ENCODE measurements around the gene PKIG.
"Not testable (repeated sequence)": the region's sequence is repeated elsewhere in the genome, so short reads cannot be mapped to it uniquely, and the experiment has no call there.

Gene PKIG

DNA sequence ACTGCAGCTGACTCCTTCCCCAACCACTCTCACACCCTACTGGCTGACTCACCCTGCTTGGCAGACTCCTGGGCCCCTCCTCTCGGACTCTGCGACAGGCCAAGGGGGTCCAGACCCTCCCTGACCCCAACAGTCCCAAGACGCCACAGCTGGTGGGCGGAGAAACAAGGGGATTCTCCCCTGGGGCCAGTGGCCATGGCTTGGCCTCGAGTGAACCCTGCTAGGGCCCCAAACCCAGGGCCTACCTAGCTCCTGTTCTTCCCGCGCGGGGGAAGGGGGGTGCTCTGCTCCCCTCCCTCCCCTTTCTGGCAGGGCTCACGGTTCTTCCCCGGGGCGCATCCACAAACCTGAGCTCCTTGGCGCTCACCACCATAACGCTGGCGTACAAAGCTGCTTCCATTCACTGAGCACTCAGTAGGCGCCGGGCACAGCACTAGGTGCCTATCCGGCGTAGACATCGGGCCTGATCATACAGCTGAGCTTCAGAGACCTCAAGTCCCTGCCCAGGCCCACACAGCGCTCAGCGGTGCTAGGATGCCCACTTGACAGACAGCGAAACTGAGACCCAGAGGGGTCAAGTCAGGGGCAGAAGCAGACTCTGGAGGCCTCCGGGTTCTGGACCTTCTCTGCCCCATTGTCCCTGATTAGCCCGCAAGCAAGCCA, 68.5 kb downstream of the PKIG start:
- H3K27ac ChIP-seq (ENCODE audit: low read depth, low read length): no peak overlapping the region

DNA sequence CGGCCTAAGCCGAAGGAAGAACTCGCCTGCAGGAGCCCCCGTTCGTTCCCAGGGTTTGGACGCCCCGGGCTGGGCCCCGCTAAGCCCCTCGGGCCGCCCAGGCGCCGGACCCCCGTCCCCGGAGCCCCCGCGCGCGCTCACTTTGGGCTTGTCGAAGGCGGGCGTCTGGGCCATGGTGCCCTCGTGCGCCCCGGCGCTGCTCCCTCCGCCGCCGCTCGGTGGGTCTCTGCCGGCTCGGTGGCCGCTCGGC, 69.0 kb downstream of the PKIG start:
- no peaks in the 10 kb centered on the region for H3K36me3 ChIP-seq (ENCODE audit: insufficient read depth, low read length)
- H3K4me3 ChIP-seq (ENCODE audit: low read length): peak overlapping the region; percentile 61
- peaks cover 19% of the 10 kb centered on the region for H3K4me1 ChIP-seq (ENCODE audit: insufficient read depth, low read length)
- under 1% methylated on average over 33 of the region's 33 CpGs for WGBS
- no peak overlapping the region for H3K27ac ChIP-seq (ENCODE audit: low read depth, low read length)
- H3K9ac ChIP-seq (ENCODE audit: low read depth, low read length): peak overlapping the region; percentile 20
- H3K9me3 ChIP-seq (ENCODE audit: insufficient read depth, low read depth, low read length): peaks cover 7% of the 10 kb centered on the region; the same call in 1 of the 2 replicates
- H3K27me3 ChIP-seq (ENCODE audit: insufficient read depth, low read length): peaks cover 30% of the 10 kb centered on the region

More for the DNA sequence above, 68.5 kb downstream of the PKIG start:
- Histone ChIP-seq H3K9ac (ENCODE audit: low read depth, low read length) (peak overlapping the region; percentile 20), H3K27me3 (ENCODE audit: insufficient read depth, low read length) (peaks cover 30% of the 10 kb centered on the region), H3K4me1 (ENCODE audit: insufficient read depth, low read length) (peaks cover 24% of the 10 kb centered on the region), H3K4me3 (ENCODE audit: low read length) (peak overlapping the region; percentile 61), H3K36me3 (ENCODE audit: insufficient read depth, low read length) (no peaks in the 10 kb centered on the region), H3K9me3 (ENCODE audit: insufficient read depth, low read depth, low read length) (peaks cover 7% of the 10 kb centered on the region; the same call in 1 of the 2 replicates)
- 49% methylated on average over 24 of the region's 24 CpGs for WGBS

DNA sequence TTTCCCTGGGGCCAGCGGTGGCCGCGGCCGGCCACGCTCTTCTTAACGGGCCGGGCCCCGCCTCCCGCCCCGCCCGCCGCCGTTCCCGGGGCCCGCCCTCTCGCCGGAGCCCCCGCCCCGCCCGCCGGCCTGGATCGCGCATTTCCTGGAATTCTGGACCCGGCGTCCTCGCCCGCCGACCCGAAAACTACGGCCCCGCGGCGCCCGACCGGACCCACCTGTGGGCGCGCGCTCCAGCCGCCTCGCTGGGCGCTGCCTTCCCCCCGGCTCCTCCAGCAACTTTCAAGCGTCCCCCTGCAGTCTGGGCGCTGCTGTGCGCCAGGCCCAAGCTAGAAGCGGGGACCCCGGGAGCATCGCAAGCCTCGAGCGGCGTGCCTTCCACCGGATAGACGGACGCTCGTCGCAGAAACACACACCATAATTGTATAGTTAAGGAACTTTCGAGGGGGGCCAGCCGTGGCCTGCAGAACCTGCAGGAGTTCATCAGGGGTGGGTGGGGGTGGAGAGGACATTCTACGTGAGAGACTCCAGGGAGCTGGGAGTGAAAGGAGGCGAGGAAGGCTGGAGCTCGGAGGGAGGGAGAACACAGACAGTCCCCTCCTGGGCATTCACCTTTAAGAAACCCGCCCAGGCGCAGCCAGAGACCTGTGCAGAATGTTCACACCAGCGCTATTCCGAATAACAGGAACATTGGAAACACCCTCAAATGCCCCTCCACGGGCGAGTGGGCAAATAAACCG, 69.5 kb downstream of the PKIG start, which contains the start of gene ADA:
Gene ADA (minus strand): TSS at position 16 of the 740 bp plus-strand sequence. CDS start 92 bp downstream, outside the sequence.
- Histone ChIP-seq H3K4me3 (ENCODE audit: low read length) (peak within 1 kb of the TSS; percentile 61), H3K36me3 (ENCODE audit: insufficient read depth, low read length) (no peaks in the 10 kb centered on the region), H3K9me3 (ENCODE audit: insufficient read depth, low read depth, low read length) (peaks cover 7% of the 10 kb centered on the region; the same call in 1 of the 2 replicates), H3K27me3 (ENCODE audit: insufficient read depth, low read length) (peaks cover 30% of the 10 kb centered on the region), H3K9ac (ENCODE audit: low read depth, low read length) (peak within 1 kb of the TSS; percentile 34), H3K27ac (ENCODE audit: low read depth, low read length) (no peak within 1 kb of the TSS), H3K4me1 (ENCODE audit: insufficient read depth, low read length) (peaks cover 16% of the 10 kb centered on the region)
- under 1% methylated on average over 65 of the region's 68 CpGs for WGBS

DNA sequence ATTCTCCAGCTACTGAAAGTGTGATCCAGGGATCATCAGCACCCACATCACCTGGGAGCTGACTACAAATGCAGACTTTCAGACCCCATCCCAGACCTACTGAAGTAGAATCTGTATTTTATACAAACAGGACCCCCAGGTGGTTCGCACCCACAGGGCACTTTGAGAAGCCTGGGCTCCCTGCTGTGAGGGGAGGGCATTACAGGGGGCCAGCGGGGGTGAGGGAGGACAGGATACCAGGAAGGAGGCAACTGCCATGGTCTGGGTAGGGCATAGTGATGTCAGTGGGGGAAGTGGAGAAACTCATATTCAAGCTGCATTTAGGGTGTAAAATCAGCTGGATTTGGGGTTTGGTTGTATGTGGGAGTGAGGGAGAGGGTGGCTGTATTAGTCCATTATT, 71.2 kb downstream of the PKIG start:
- Histone ChIP-seq H3K9me3 (ENCODE audit: insufficient read depth, low read depth, low read length) (peaks cover 7% of the 10 kb centered on the region; the same call in 1 of the 2 replicates), H3K9ac (ENCODE audit: low read depth, low read length) (no peak overlapping the region), H3K27me3 (ENCODE audit: insufficient read depth, low read length) (peaks cover 30% of the 10 kb centered on the region), H3K27ac (ENCODE audit: low read depth, low read length) (no peak overlapping the region), H3K4me1 (ENCODE audit: insufficient read depth, low read length) (peaks cover 8% of the 10 kb centered on the region; the same call in 1 of the 2 replicates), H3K36me3 (ENCODE audit: insufficient read depth, low read length) (no peaks in the 10 kb centered on the region), H3K4me3 (ENCODE audit: low read length) (no peak overlapping the region)
- 80% methylated on average over 2 of the region's 2 CpGs for WGBS

DNA sequence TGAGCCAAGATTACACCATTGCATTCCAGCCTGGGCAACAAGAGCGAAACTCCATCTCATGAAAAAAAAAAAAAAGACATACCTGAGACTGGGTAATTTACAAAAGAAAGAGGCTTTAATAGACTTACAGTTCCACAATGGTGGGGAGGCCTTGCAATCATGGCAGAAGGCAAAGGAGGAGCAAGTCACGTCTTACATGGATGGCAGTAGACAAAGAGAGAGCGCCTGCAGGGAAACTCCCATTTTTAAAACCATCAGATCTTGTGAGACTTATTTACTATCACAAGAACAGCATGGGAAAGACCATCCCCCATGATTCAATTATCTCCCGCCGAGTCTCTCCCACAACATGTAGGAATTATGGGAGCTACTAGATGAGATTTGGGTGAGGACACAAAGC, 71.8 kb downstream of the PKIG start:
- H3K9ac ChIP-seq (ENCODE audit: low read depth, low read length); H3K36me3 ChIP-seq (ENCODE audit: insufficient read depth, low read length); H3K9me3 ChIP-seq (ENCODE audit: insufficient read depth, low read depth, low read length); H3K27ac ChIP-seq (ENCODE audit: low read depth, low read length); H3K4me1 ChIP-seq (ENCODE audit: insufficient read depth, low read length); H3K4me3 ChIP-seq (ENCODE audit: low read length): not testable (repeated sequence)
- H3K27me3 ChIP-seq (ENCODE audit: insufficient read depth, low read length): peaks cover 30% of the 10 kb centered on the region
- WGBS: 74% methylated on average over 2 of the region's 5 CpGs

DNA sequence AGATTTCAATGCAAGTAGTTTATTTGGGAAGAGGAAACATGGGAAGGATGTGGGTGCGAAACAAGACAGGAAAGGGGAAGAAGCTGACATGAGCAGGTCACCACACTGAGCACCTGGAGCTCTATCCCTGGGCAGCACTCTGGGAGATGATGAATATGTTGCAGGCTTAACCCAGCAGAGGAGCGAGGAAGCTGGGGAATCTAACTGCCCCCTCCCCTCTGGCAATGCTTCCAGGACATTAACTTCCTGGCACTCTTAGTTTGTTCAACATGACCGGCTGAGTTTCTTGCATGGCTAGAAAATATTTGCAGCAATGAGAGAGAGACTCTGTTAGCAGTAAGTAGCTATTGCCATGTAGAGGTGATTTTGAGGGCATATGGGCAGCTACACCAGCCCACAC, 74.1 kb downstream of the PKIG start:
- WGBS: 55% methylated on average over 3 of the region's 3 CpGs
- no peak overlapping the region for H3K9ac ChIP-seq (ENCODE audit: low read depth, low read length)
- H3K4me1 ChIP-seq (ENCODE audit: insufficient read depth, low read length): no peaks in the 10 kb centered on the region
- H3K36me3 ChIP-seq (ENCODE audit: insufficient read depth, low read length): no peaks in the 10 kb centered on the region
- H3K9me3 ChIP-seq (ENCODE audit: insufficient read depth, low read depth, low read length): peaks cover 7% of the 10 kb centered on the region; the same call in 1 of the 2 replicates
- H3K27ac ChIP-seq (ENCODE audit: low read depth, low read length): no peak overlapping the region
- H3K27me3 ChIP-seq (ENCODE audit: insufficient read depth, low read length): peaks cover 20% of the 10 kb centered on the region
- no peak overlapping the region for H3K4me3 ChIP-seq (ENCODE audit: low read length)

DNA sequence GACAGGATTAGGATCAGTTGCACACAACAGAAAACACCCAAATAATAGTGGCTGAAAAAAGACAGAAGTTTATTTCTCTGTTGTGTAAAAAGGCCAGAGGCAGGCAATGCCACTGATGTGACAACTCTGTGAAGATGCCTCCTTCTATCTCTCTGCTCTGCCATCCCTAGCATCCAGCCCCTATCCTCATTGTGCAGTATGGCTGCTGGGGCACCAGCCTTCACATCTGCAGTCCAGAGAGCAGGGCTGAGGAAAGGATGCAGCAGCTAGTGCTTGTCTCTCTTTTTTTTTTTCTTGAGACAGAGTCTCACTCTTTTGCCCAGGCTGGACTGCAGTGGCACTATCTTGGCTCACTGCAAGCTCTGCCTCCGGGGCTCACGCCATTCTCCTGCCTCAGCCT, 75.5 kb downstream of the PKIG start:
- Histone ChIP-seq H3K9me3 (ENCODE audit: insufficient read depth, low read depth, low read length) (peaks cover 7% of the 10 kb centered on the region; the same call in 1 of the 2 replicates), H3K9ac (ENCODE audit: low read depth, low read length) (no peak overlapping the region)

DNA sequence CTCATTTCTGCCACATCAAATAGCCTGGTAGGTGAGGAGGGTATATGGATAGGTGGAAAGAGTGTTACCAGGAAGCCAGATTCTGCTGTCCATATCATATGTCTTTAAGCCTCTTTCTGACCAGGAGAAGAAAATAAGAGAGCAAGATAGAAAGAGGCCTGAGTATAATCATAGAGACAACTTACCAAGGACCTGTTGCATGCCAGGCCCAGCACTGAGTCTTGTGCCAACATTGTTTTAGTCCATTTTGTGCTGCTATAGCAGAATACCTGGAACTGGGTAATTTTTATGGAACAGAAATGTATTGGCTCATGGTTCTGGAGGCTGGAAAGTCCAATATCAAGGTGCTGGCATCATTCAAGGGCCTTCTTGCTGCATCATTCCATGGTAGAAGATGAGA, 76.4 kb downstream of the PKIG start:
- no peaks in the 10 kb centered on the region for H3K4me1 ChIP-seq (ENCODE audit: insufficient read depth, low read length)
- peaks cover 7% of the 10 kb centered on the region; the same call in 1 of the 2 replicates for H3K9me3 ChIP-seq (ENCODE audit: insufficient read depth, low read depth, low read length)
- H3K4me3 ChIP-seq (ENCODE audit: low read length): no peak overlapping the region
- no peaks in the 10 kb centered on the region for H3K27me3 ChIP-seq (ENCODE audit: insufficient read depth, low read length)
- H3K9ac ChIP-seq (ENCODE audit: low read depth, low read length): no peak overlapping the region
- H3K36me3 ChIP-seq (ENCODE audit: insufficient read depth, low read length): no peaks in the 10 kb centered on the region
- no peak overlapping the region for H3K27ac ChIP-seq (ENCODE audit: low read depth, low read length)

More for the DNA sequence above, 75.5 kb downstream of the PKIG start:
- H3K36me3 ChIP-seq (ENCODE audit: insufficient read depth, low read length): no peaks in the 10 kb centered on the region
- H3K27ac ChIP-seq (ENCODE audit: low read depth, low read length): no peak overlapping the region
- 87% methylated on average over 2 of the region's 2 CpGs for WGBS
- H3K27me3 ChIP-seq (ENCODE audit: insufficient read depth, low read length): peaks cover 9% of the 10 kb centered on the region
- H3K4me3 ChIP-seq (ENCODE audit: low read length): no peak overlapping the region
- no peaks in the 10 kb centered on the region for H3K4me1 ChIP-seq (ENCODE audit: insufficient read depth, low read length)

DNA sequence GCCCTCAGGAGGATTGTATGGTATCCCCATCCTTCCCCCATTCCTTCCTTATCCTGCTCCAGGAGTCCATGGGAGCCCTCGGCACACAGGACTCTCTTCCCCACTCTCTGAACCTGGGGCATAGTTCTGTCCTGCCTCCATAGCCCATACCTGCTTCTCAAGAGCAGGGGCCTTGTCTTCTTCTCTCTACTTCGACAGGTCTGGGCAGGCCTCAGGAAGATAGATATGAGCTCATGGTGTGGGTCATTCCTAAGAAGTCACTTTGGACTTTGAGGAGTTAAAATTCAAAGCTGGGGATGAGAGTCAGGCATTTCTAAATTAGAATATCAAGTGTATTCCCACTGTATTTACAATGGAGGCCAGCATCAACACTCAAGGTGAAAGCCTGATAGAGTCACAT, 77.6 kb downstream of the PKIG start:
- Histone ChIP-seq H3K36me3 (ENCODE audit: insufficient read depth, low read length) (no peaks in the 10 kb centered on the region), H3K9me3 (ENCODE audit: insufficient read depth, low read depth, low read length) (peaks cover under 1% of the 10 kb centered on the region; the same call in 1 of the 2 replicates), H3K4me1 (ENCODE audit: insufficient read depth, low read length) (no peaks in the 10 kb centered on the region), H3K27me3 (ENCODE audit: insufficient read depth, low read length) (no peaks in the 10 kb centered on the region), H3K9ac (ENCODE audit: low read depth, low read length) (no peak overlapping the region), H3K27ac (ENCODE audit: low read depth, low read length) (no peak overlapping the region), H3K4me3 (ENCODE audit: low read length) (no peak overlapping the region)
- 88% methylated on average over 2 of the region's 2 CpGs for WGBS

DNA sequence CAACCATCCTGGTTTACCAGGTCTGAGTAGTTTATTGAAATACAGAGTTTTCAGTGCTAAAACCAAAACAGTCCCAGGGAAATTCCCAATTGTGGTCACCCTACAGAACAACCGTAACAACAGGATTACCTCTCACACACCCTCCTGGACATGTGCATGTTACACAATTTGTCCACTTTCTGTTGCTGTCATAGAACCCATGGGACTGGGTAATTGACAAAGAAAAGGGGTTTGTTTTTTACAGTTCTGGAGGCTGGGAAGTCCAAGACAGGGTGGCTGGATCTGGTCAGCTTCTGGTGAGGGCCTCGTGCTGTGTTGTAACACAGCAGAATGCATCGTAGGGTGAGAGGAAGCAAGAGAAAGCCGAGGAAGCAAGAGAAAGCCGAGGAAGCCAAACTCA, 78.2 kb downstream of the PKIG start:
- Histone ChIP-seq H3K9me3 (ENCODE audit: insufficient read depth, low read depth, low read length) (no peaks in the 10 kb centered on the region), H3K27ac (ENCODE audit: low read depth, low read length) (no peak overlapping the region), H3K27me3 (ENCODE audit: insufficient read depth, low read length) (no peaks in the 10 kb centered on the region), H3K4me3 (ENCODE audit: low read length) (no peak overlapping the region), H3K9ac (ENCODE audit: low read depth, low read length) (no peak overlapping the region), H3K4me1 (ENCODE audit: insufficient read depth, low read length) (no peaks in the 10 kb centered on the region), H3K36me3 (ENCODE audit: insufficient read depth, low read length) (no peaks in the 10 kb centered on the region)
- WGBS: 89% methylated on average over 5 of the region's 5 CpGs

DNA sequence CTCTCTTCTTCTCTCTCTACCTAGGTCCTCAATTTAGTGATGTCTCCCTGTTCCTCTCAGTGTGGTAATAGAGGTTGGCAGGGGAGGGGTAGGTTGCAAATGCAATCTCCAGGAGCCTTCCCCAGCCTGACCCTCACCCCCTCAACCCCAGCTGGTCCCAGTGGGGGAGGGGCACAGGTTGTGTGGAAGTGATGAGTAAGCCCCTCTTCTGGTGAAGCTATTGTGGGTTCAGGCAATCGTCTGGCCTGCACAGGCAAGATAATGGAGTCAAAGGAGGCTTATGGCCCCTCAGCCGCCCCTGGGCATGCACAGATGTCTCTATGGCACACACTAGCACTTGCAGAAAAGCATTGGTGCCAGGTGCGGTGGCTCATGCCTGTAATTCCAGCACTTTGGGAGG, 79.9 kb downstream of the PKIG start:
- Histone ChIP-seq H3K9me3 (ENCODE audit: insufficient read depth, low read depth, low read length) (no peaks in the 10 kb centered on the region), H3K36me3 (ENCODE audit: insufficient read depth, low read length) (no peaks in the 10 kb centered on the region), H3K9ac (ENCODE audit: low read depth, low read length) (no peak overlapping the region), H3K27ac (ENCODE audit: low read depth, low read length) (no peak overlapping the region), H3K4me1 (ENCODE audit: insufficient read depth, low read length) (no peaks in the 10 kb centered on the region), H3K27me3 (ENCODE audit: insufficient read depth, low read length) (no peaks in the 10 kb centered on the region), H3K4me3 (ENCODE audit: low read length) (no peak overlapping the region)
- WGBS: 54% methylated on average over 3 of the region's 3 CpGs

Measured in HUES64 (cell line).